Loucy (cell line): ENCODE results near the gene RGS9.

Experiments used
- H2AFZ ChIP-seq: fragments of 200-600 bp; sonication (generic); 2 replicates; pipeline ENCODE4 v1.6.0; 2016; ENCODE audit warnings: antibody characterized with exemption, mild to moderate bottlenecking, low read length, moderate library complexity
- H3F3A ChIP-seq: fragments of 200-600 bp; 2 replicates; pipeline ENCODE4 v1.6.0; 2016; ENCODE audit warnings: antibody characterized with exemption, low read depth, mild to moderate bottlenecking
- H3K27me3 ChIP-seq: fragments of 200-600 bp; sonication (generic); 2 replicates; pipeline ENCODE4 v1.6.1; 2014; ENCODE audit warnings: low read length, mild to moderate bottlenecking; ENCODE audit not compliant: insufficient read depth, poor library complexity, severe bottlenecking
- H3K36me3 ChIP-seq: fragments of 200-600 bp; sonication (generic); 2 replicates; pipeline ENCODE4 v1.6.1; 2016; ENCODE audit warnings: low read length; ENCODE audit not compliant: insufficient read depth
- H3K4me1 ChIP-seq: fragments of 200-600 bp; sonication (generic); 2 replicates; pipeline ENCODE4 v1.5.1; 2014; ENCODE audit warnings: low read length, mild to moderate bottlenecking; ENCODE audit not compliant: insufficient read depth, poor library complexity, severe bottlenecking
- H3K4me2 ChIP-seq: fragments of 200-600 bp; sonication (generic); 2 replicates; pipeline ENCODE4 v1.6.0; 2014; ENCODE audit warnings: antibody characterized with exemption, low read length, low read depth, mild to moderate bottlenecking; ENCODE audit not compliant: poor library complexity, severe bottlenecking
- H3K4me3 ChIP-seq: fragments of 200-600 bp; sonication (generic); 2 replicates; pipeline ENCODE4 v1.5.1; 2014; ENCODE audit warnings: low read length, mild to moderate bottlenecking, mixed read lengths; ENCODE audit not compliant: poor library complexity, severe bottlenecking
- H3K79me2 ChIP-seq: fragments of 200-600 bp; sonication (generic); 2 replicates; pipeline ENCODE4 v1.6.1; 2014; ENCODE audit warnings: low read length; ENCODE audit not compliant: insufficient read depth
- H3K9ac ChIP-seq: fragments of 200-600 bp; sonication (generic); 2 replicates; pipeline ENCODE4 v1.6.0; 2014; ENCODE audit warnings: mild to moderate bottlenecking, low read depth, low read length, moderate library complexity; ENCODE audit not compliant: poor library complexity, severe bottlenecking
- H3K9me2 ChIP-seq: fragments of 200-600 bp; sonication (generic); replicated peaks from 2 replicates; pipeline ENCODE4 v1.6.1; 2016; ENCODE audit warnings: low read depth, low read length, mixed read lengths
- H3K9me3 ChIP-seq: fragments of 200-600 bp; sonication (generic); 2 replicates; pipeline ENCODE4 v1.6.1; 2014; ENCODE audit warnings: mild to moderate bottlenecking, antibody characterized with exemption, low read length, low read depth; ENCODE audit not compliant: insufficient read depth
- H4K20me1 ChIP-seq: fragments of 200-600 bp; sonication (generic); 2 replicates; pipeline ENCODE4 v1.6.0; 2014; ENCODE audit warnings: antibody characterized with exemption, low read length, mild to moderate bottlenecking; ENCODE audit not compliant: insufficient read depth, poor library complexity, severe bottlenecking
- EZH2phosphoT487 ChIP-seq: fragments of 200-600 bp; IDR thresholded peaks from 2 replicates; pipeline ENCODE4 v1.6.1; 2018; ENCODE audit warnings: antibody characterized with exemption, mild to moderate bottlenecking, moderate library complexity, borderline replicate concordance
- TF ChIP-seq, protein P1 (sequence below): fragments of 200-600 bp; sonication (generic); conservative IDR thresholded peaks from 2 replicates; pipeline ENCODE4 v1.5.1; 2014; ENCODE audit warnings: mild to moderate bottlenecking, antibody characterized with exemption, low read length

Gene RGS9

DNA sequence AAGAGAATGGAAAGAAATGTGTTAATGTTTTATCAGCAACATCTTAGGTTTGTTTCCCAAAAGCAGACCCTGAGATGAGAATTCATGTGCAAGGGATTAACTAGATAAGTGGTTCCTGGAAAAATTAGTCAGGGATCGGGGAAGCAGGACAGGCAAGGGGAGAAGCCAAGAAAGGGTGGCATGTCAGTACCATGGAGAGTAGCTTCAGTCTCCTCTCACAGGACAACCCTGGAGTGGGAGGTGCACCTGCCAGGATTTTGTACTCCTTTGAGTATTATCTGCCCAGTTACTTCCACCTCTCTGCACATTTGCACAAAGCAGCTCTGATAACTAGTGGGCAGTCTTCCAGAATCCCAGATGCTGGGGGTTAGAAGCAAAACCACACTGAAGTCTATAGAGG lies 117.0 kb downstream of the RGS9 start:
- no peak overlapping the region for H3K4me2 ChIP-seq
- H3K27me3 ChIP-seq = no peaks in the 10 kb centered on the region
- no peaks in the 10 kb centered on the region for H3K9me3 ChIP-seq
- H4K20me1 ChIP-seq = no peaks in the 10 kb centered on the region
- H3K36me3 ChIP-seq = no peaks in the 10 kb centered on the region
- no peaks in the 10 kb centered on the region for H3K79me2 ChIP-seq
- H3K9ac ChIP-seq = no peak overlapping the region
- no peaks in the 10 kb centered on the region for H3K4me1 ChIP-seq
- H2AFZ ChIP-seq = no peak overlapping the region
- no peak for TF ChIP-seq EZH2phosphoT487
- TF ChIP-seq, protein P1, sequence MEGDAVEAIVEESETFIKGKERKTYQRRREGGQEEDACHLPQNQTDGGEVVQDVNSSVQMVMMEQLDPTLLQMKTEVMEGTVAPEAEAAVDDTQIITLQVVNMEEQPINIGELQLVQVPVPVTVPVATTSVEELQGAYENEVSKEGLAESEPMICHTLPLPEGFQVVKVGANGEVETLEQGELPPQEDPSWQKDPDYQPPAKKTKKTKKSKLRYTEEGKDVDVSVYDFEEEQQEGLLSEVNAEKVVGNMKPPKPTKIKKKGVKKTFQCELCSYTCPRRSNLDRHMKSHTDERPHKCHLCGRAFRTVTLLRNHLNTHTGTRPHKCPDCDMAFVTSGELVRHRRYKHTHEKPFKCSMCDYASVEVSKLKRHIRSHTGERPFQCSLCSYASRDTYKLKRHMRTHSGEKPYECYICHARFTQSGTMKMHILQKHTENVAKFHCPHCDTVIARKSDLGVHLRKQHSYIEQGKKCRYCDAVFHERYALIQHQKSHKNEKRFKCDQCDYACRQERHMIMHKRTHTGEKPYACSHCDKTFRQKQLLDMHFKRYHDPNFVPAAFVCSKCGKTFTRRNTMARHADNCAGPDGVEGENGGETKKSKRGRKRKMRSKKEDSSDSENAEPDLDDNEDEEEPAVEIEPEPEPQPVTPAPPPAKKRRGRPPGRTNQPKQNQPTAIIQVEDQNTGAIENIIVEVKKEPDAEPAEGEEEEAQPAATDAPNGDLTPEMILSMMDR = no peak
- no peak overlapping the region for H3K4me3 ChIP-seq
- no peaks in the 10 kb centered on the region for H3K9me2 ChIP-seq
- no peaks in the 10 kb centered on the region for H3F3A ChIP-seq

DNA sequence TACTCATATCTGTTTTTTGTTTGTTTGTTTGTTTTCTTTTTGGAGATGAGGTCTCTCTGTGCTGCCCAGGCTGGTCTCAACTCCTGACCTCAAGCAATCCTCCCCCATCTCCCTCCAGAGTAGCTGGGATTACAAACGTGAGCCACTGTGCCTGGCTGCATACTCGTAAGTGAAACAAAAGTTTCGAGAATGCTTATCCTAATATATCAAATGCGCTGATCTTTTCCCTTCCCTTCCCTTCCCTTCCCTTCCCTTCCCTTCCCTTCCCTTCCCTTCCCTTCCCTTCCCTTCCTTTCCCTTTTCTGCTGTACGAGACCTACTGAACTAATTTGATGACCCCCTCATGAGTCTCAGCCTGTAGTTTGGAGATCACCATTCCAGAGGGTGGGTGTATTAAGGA lies 122.1 kb downstream of the RGS9 start:
- no peak overlapping the region for H3K9ac ChIP-seq
- H3K9me3 ChIP-seq = no peaks in the 10 kb centered on the region
- no peak overlapping the region for H3K4me2 ChIP-seq
- TF ChIP-seq EZH2phosphoT487 = no peak
- TF ChIP-seq, protein P1 = no peak
- no peak overlapping the region for H2AFZ ChIP-seq
- no peak overlapping the region for H3K4me3 ChIP-seq
- H3K4me1 ChIP-seq = no peaks in the 10 kb centered on the region
- no peaks in the 10 kb centered on the region for H3K36me3 ChIP-seq
- H3K79me2 ChIP-seq = no peaks in the 10 kb centered on the region
- H3F3A ChIP-seq = no peaks in the 10 kb centered on the region
- no peaks in the 10 kb centered on the region for H3K27me3 ChIP-seq
- no peaks in the 10 kb centered on the region for H3K9me2 ChIP-seq
- no peaks in the 10 kb centered on the region for H4K20me1 ChIP-seq

DNA sequence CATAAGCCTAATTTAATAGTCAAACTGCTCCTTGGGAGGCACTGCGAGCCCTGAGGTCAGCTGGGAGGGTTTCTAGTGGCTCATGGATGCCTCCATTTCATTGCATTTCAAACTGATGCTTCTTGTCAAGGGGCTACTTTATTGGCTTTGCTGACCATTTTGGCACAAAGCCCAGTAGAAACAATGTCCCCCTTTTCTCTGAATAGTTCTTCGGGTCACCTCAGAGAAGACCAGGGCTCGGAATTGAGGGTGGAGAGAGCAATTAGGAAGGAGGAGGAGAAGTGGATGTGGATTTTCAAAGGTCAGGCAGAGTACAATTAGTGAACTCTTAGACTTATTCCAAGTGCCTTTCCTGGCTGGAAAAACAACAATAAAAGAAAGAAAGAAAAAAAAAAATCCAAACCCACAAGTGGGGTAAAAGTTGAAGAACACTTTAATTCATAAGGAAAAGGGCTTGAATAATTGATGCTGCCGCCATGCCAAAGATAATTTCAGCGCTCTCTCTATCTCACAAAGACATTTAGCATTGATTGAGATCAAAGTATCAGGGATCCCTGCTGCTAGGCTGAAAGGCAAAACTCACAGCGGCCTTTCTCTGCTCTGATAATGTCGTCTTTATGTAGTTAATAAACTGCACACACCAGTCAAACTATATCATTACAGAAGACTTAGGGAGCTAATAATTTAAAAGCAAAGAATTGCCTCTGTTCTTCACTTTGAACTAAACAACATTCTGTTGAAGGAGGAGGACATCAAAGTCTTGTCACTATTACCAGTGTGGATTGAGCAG lies 122.7 kb downstream of the RGS9 start:
- no peaks in the 10 kb centered on the region for H4K20me1 ChIP-seq
- H3K9ac ChIP-seq = no peak overlapping the region
- H3K9me2 ChIP-seq = no peaks in the 10 kb centered on the region
- no peak overlapping the region for H3K4me2 ChIP-seq
- no peaks in the 10 kb centered on the region for H3K27me3 ChIP-seq
- H3K9me3 ChIP-seq = no peaks in the 10 kb centered on the region
- H3F3A ChIP-seq = no peaks in the 10 kb centered on the region
- H3K4me3 ChIP-seq = no peak overlapping the region
- no peaks in the 10 kb centered on the region for H3K79me2 ChIP-seq
- no peak overlapping the region for H2AFZ ChIP-seq
- H3K4me1 ChIP-seq = no peaks in the 10 kb centered on the region
- no peaks in the 10 kb centered on the region for H3K36me3 ChIP-seq
- TF ChIP-seq EZH2phosphoT487 = no peak
- TF ChIP-seq, protein P1 = no peak
